GM23248 (cell line): ENCODE data around the gene CUEDC2. TPM values are rescaled to one million over a fixed set of nuclear protein-coding genes. Genes with fewer than 3 reads are reported as not detected.
A peak's percentile ranks its signal among the peaks of the same experiment; 100 is the strongest.

Experiments used
- DNase-seq: peaks from one replicate; pipeline ENCODE4 v3.0.0-alpha.2; 2015
- H2AFZ ChIP-seq: fragments of 200-600 bp; sonication (generic); 2 replicates; pipeline ENCODE4 v1.6.1; 2016; ENCODE audit warnings: antibody characterized with exemption
- H3F3A ChIP-seq: fragments of 200-600 bp; sonication (generic); 2 replicates; pipeline ENCODE4 v1.6.1; 2016; ENCODE audit warnings: mild to moderate bottlenecking, antibody characterized with exemption, mixed run types; ENCODE audit not compliant: insufficient read depth
- H3K27ac ChIP-seq: fragments of 200-600 bp; sonication (generic); 2 replicates; pipeline ENCODE4 v1.5.1; 2016; ENCODE audit warnings: mild to moderate bottlenecking
- H3K27me3 ChIP-seq: fragments of 200-600 bp; sonication (generic); replicated peaks from 2 replicates; pipeline ENCODE4 v1.6.1; 2016; ENCODE audit warnings: mild to moderate bottlenecking; ENCODE audit not compliant: insufficient read depth
- H3K36me3 ChIP-seq: fragments of 200-600 bp; sonication (generic); 2 replicates; pipeline ENCODE4 v1.6.1; 2016; ENCODE audit warnings: low read depth, mild to moderate bottlenecking
- H3K4me1 ChIP-seq: fragments of 200-600 bp; sonication (generic); 2 replicates; pipeline ENCODE4 v1.6.1; 2016; ENCODE audit warnings: mild to moderate bottlenecking; ENCODE audit not compliant: insufficient read depth
- H3K4me2 ChIP-seq: fragments of 200-600 bp; sonication (generic); one replicate; pipeline ENCODE4 v1.6.1; 2016; ENCODE audit warnings: mild to moderate bottlenecking; ENCODE audit not compliant: unreplicated experiment
- H3K4me3 ChIP-seq: fragments of 200-600 bp; sonication (generic); 2 replicates; pipeline ENCODE4 v1.5.1; 2016; ENCODE audit warnings: mild to moderate bottlenecking
- H3K79me2 ChIP-seq: fragments of 200-600 bp; sonication (generic); 2 replicates; pipeline ENCODE4 v1.6.1; 2016; ENCODE audit warnings: mild to moderate bottlenecking; ENCODE audit not compliant: insufficient read depth
- H3K9ac ChIP-seq: fragments of 200-600 bp; sonication (generic); 2 replicates; pipeline ENCODE4 v1.6.1; 2016; ENCODE audit warnings: mild to moderate bottlenecking
- H3K9me2 ChIP-seq: fragments of 200-600 bp; sonication (generic); 2 replicates; pipeline ENCODE4 v1.6.1; 2016; ENCODE audit warnings: mixed run types, mild to moderate bottlenecking, moderate library complexity; ENCODE audit not compliant: insufficient read depth
- H3K9me3 ChIP-seq: fragments of 200-600 bp; sonication (generic); one replicate; pipeline ENCODE4 v1.6.1; 2017; ENCODE audit warnings: low read depth
- H4K20me1 ChIP-seq: fragments of 200-600 bp; sonication (generic); 2 replicates; pipeline ENCODE4 v1.6.0; 2016; ENCODE audit not compliant: insufficient read depth
- EZH2 ChIP-seq: fragments of 200-600 bp; sonication (generic); IDR thresholded peaks from 2 replicates; pipeline ENCODE4 v1.6.1; 2018; ENCODE audit warnings: antibody characterized with exemption, mild to moderate bottlenecking; ENCODE audit not compliant: insufficient read depth, poor library complexity, severe bottlenecking
- EZH2phosphoT487 ChIP-seq: fragments of 200-600 bp; sonication (generic); IDR thresholded peaks from 2 replicates; pipeline ENCODE4 v1.6.1; 2018; ENCODE audit warnings: antibody characterized with exemption, moderate library complexity, mild to moderate bottlenecking, low read depth; ENCODE audit not compliant: insufficient read depth
- WGBS, 2 experiments: methylation state at CpG; one replicate each; pipeline ENCODE4 v1.1.6; 2015 to 2017; ENCODE audit warnings: low lambda C conversion rate in 2 of 2, low coverage in 1 of 2; ENCODE audit errors: missing lambda C conversion rate in 2 of 2; 5-methylcytosine and 5-hydroxymethylcytosine counted together
- in situ Hi-C: fragments of 300-500 bp; cut with MboI; formaldehyde crosslinking; loops from 2 replicates; pipeline ENCODE4 v1.15.0; 2020
- polyA plus RNA-seq: library from polyadenylated mRNA; unstranded; fragments of >200 nt; fragmentation: Nextera tagmentation; extraction: Ambion mirVana; gene quantifications from 2 replicates; pipeline ENCODE4 v1.2.1, GENCODE V29; 2016
- total RNA-seq: library from RNA; depleted of rRNA; stranded (reverse); fragments of >200 nt; shearing (Covaris generic); gene quantifications from 2 replicates; pipeline ENCODE4 v1.2.3, GENCODE V29; 2014

Gene CUEDC2
- total and polyA plus RNA-seq, 2 experiments from 2014 or later: 54.1 to 87.6 TPM

- Histone ChIP-seq H3K27me3 (no peaks in the 10 kb centered on the region), H3K9me3 (no peaks in the 10 kb centered on the region), H3K4me3 (peak overlapping the region; percentile 91), H3K4me2 (peak overlapping the region; percentile 88), H2AFZ (peak overlapping the region; percentile 96), H3K27ac (peak overlapping the region; percentile 56), H3F3A (peaks cover 6% of the 10 kb centered on the region), H3K36me3 (no peaks in the 10 kb centered on the region), H3K9ac (peak overlapping the region; percentile 95), H4K20me1 (no peaks in the 10 kb centered on the region), H3K79me2 (peaks cover 28% of the 10 kb centered on the region), H3K4me1 (peaks cover 28% of the 10 kb centered on the region), H3K9me2 (no peaks in the 10 kb centered on the region)
- in situ Hi-C loops: no loop called here
- 25% methylated on average over 4 of the region's 4 CpGs for WGBS, 2 experiments
- DNase-seq: peak; percentile 72
- TF ChIP-seq EZH2phosphoT487 (no peak), EZH2 (no peak)
Observed at GRCh38 chr10:102431452-102432124, 786 bp downstream of the CUEDC2 start.

- H3K36me3 ChIP-seq: no peaks in the 10 kb centered on the region
- peaks cover 6% of the 10 kb centered on the region; the same call in 1 of the 2 replicates for H3F3A ChIP-seq
- no peak overlapping the region for H2AFZ ChIP-seq
- H4K20me1 ChIP-seq: no peaks in the 10 kb centered on the region
- no peak overlapping the region for H3K9ac ChIP-seq
- H3K79me2 ChIP-seq: peaks cover 29% of the 10 kb centered on the region
- TF ChIP-seq EZH2phosphoT487 (no peak), EZH2 (no peak)
- in situ Hi-C loops: no loop called here
- H3K9me2 ChIP-seq: no peaks in the 10 kb centered on the region
- DNase-seq: no peak
- H3K4me2 ChIP-seq: no peak overlapping the region
- H3K4me3 ChIP-seq: no peak overlapping the region
- no peaks in the 10 kb centered on the region for H3K27me3 ChIP-seq
- no peaks in the 10 kb centered on the region for H3K9me3 ChIP-seq
- H3K4me1 ChIP-seq: peaks cover 18% of the 10 kb centered on the region
- WGBS, 2 experiments: 91% methylated on average over 8 of the region's 8 CpGs
- H3K27ac ChIP-seq: no peak overlapping the region
Observed at GRCh38 chr10:102429468-102429867, 2.9 kb downstream of the CUEDC2 start.

- no peak overlapping the region for H2AFZ ChIP-seq
- H4K20me1 ChIP-seq: no peaks in the 10 kb centered on the region
- peak; percentile 53 for DNase-seq
- H3K79me2 ChIP-seq: peaks cover 24% of the 10 kb centered on the region
- no peak overlapping the region for H3K4me3 ChIP-seq
- no peak overlapping the region for H3K27ac ChIP-seq
- peaks cover 12% of the 10 kb centered on the region; the same call in 1 of the 2 replicates for H3F3A ChIP-seq
- H3K9me2 ChIP-seq: no peaks in the 10 kb centered on the region
- no peaks in the 10 kb centered on the region for H3K36me3 ChIP-seq
- H3K27me3 ChIP-seq: no peaks in the 10 kb centered on the region
- H3K9me3 ChIP-seq: no peaks in the 10 kb centered on the region
- H3K4me2 ChIP-seq: no peak overlapping the region
- no peak overlapping the region for H3K9ac ChIP-seq
- TF ChIP-seq EZH2: no peak
- TF ChIP-seq EZH2phosphoT487: no peak
- H3K4me1 ChIP-seq: peaks cover 23% of the 10 kb centered on the region; the same call in 1 of the 2 replicates
- in situ Hi-C loops: no loop called here
- WGBS, 2 experiments: 62% methylated on average over 7 of the region's 7 CpGs
Observed at GRCh38 chr10:102426803-102427287, 5.5 kb downstream of the CUEDC2 start.

GRCh38 chr10:102425444-102425843, 6.9 kb downstream of the CUEDC2 start:
- H3K79me2 ChIP-seq: peaks cover 10% of the 10 kb centered on the region; the same call in 1 of the 2 replicates
- H3K27me3 ChIP-seq: no peaks in the 10 kb centered on the region
- no peak overlapping the region for H3K4me2 ChIP-seq
- no peaks in the 10 kb centered on the region for H4K20me1 ChIP-seq
- no peak overlapping the region for H3K27ac ChIP-seq
- TF ChIP-seq EZH2: no peak
- TF ChIP-seq EZH2phosphoT487: no peak
- H3F3A ChIP-seq: peaks cover 13% of the 10 kb centered on the region; the same call in 1 of the 2 replicates
- DNase-seq: no peak
- H2AFZ ChIP-seq: no peak overlapping the region
- in situ Hi-C loops: no loop called here
- no peaks in the 10 kb centered on the region for H3K36me3 ChIP-seq
- H3K9me2 ChIP-seq: no peaks in the 10 kb centered on the region
- H3K4me3 ChIP-seq: no peak overlapping the region
- no peaks in the 10 kb centered on the region for H3K9me3 ChIP-seq
- peaks cover 17% of the 10 kb centered on the region; the same call in 1 of the 2 replicates for H3K4me1 ChIP-seq
- WGBS, 2 experiments: 83 to 100% methylated on average over 1 of the region's 1 CpG
- no peak overlapping the region for H3K9ac ChIP-seq
